T-helper 9 cell (primary cell): ENCODE measurements around the gene ZNF189.

Experiments used
- DNase-seq: peaks from one replicate; pipeline ENCODE4 v3.0.0-alpha.2; 2020
- total RNA-seq, 2 donors: gene quantifications; one replicate each; lab custom pipeline; 2026; lab: John Stamatoyannopoulos, UW

The ZNF189 gene
- total RNA-seq, result 17.6 to 41.5 reads per million in 2 donors

- peak; percentile 94 for DNase-seq
These were observed at the start of gene ZNF189, which contains the start of gene MRPL50 for GRCh38 chr9:101398068-101398929. ZNF189 (plus strand) TSS chr9:101398851; CDS start chr9:101399157, 306 bp downstream. MRPL50 (minus strand) TSS chr9:101398618; CDS start chr9:101398592, 26 bp downstream.

- no peak for DNase-seq
These were observed 48.4 kb upstream of the ZNF189 start for GRCh38 chr9:101350285-101350684.

GRCh38 chr9:101352892-101353463 lies 45.7 kb upstream of the ZNF189 start:
- DNase-seq, result no peak

GRCh38 chr9:101353683-101354082 lies 45.0 kb upstream of the ZNF189 start:
- no peak for DNase-seq

GRCh38 chr9:101354143-101354764 lies 44.4 kb upstream of the ZNF189 start:
- DNase-seq, result no peak

- no peak for DNase-seq
These were observed 43.6 kb upstream of the ZNF189 start for GRCh38 chr9:101354765-101355708.

- DNase-seq, result no peak
These were observed 42.0 kb upstream of the ZNF189 start for GRCh38 chr9:101356619-101357018.

GRCh38 chr9:101359679-101360078 lies 39.0 kb upstream of the ZNF189 start:
- no peak for DNase-seq

- no peak for DNase-seq
These were observed 38.0 kb upstream of the ZNF189 start for GRCh38 chr9:101360647-101361046.

- no peak for DNase-seq
These were observed 36.2 kb upstream of the ZNF189 start for GRCh38 chr9:101362450-101362849.

GRCh38 chr9:101365181-101365580 lies 33.5 kb upstream of the ZNF189 start:
- DNase-seq, result no peak

GRCh38 chr9:101366038-101366756 lies 32.5 kb upstream of the ZNF189 start:
- no peak for DNase-seq

- DNase-seq, result no peak
These were observed 31.3 kb upstream of the ZNF189 start for GRCh38 chr9:101367323-101367722.

GRCh38 chr9:101369286-101369685 lies 29.4 kb upstream of the ZNF189 start:
- no peak for DNase-seq

- no peak for DNase-seq
These were observed 28.6 kb upstream of the ZNF189 start for GRCh38 chr9:101369884-101370531.

- DNase-seq, result no peak
These were observed 26.8 kb upstream of the ZNF189 start for GRCh38 chr9:101371813-101372212.

- DNase-seq, result no peak
These were observed 26.1 kb upstream of the ZNF189 start for GRCh38 chr9:101372327-101373118.

GRCh38 chr9:101375546-101375945 lies 23.1 kb upstream of the ZNF189 start:
- no peak for DNase-seq

GRCh38 chr9:101376111-101376848 lies 22.4 kb upstream of the ZNF189 start:
- DNase-seq, result no peak

- no peak for DNase-seq
These were observed 18.4 kb upstream of the ZNF189 start for GRCh38 chr9:101380295-101380694.
